GM12872 (cell line): ENCODE results near the gene EXOC7.

Source experiments
- CTCF ChIP-seq: IDR thresholded peaks from 3 replicates; pipeline ENCODE4 v1.5.1; 2011; ENCODE audit warnings: low read depth, mild to moderate bottlenecking, low read length, moderate library complexity; ENCODE audit not compliant: insufficient read depth

EXOC7 gene

DNA sequence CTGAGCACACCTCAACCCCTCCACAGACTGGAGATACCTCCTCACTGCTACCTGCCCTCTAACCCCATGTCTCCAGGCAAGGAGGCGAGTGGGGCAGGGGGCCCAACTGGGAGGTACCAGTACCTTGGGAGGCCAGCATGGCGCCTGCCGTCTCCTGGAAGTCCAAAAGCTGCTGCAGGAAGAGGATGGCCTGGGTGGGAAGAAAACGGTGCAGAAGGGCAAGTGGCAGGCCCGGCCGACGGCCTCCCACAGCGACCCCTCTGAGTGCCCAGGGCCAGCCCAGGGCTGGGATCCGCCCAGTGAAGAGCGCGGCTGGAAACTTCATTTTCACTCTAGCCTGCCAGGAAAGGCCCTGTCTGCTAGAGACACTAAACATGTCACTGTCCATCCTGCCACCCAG, 16.1 kb downstream of the EXOC7 start:
- TF ChIP-seq CTCF: no peak

- no peak for TF ChIP-seq CTCF
Observed at GRCh38 chr17:76086384-76086783, 17.2 kb downstream of the EXOC7 start.

DNA sequence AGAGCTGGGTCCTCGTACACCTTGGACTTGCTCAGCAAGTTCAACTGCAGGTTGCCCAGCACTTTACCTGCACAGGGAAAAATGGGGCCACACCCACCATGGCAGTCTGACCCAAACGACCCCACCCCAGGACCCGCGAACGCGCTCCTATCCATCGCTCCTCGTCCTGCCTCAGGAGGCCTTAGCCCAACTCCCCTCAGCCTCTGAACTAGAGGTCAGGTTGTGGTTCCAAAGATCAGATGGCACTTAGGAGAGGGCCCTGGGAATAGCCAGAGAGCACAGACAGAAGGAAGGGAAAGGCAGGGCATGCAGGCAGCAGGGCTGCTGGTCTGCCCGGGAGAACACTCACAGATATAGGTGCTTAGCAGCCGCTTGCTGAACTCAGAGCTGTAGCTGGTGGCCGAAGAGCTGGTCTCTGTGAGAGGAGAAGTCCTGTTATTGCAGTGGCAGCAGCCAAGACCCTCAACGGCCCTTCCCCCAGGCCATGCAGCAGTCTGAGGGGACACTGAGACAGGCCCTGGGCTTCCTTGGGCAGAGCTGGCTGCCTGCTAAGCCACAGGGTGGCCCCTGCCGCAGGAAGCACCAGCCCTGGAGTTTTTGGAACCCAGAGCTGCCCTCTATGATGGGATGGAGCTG, 17.7 kb downstream of the EXOC7 start:
- TF ChIP-seq CTCF: no peak

DNA sequence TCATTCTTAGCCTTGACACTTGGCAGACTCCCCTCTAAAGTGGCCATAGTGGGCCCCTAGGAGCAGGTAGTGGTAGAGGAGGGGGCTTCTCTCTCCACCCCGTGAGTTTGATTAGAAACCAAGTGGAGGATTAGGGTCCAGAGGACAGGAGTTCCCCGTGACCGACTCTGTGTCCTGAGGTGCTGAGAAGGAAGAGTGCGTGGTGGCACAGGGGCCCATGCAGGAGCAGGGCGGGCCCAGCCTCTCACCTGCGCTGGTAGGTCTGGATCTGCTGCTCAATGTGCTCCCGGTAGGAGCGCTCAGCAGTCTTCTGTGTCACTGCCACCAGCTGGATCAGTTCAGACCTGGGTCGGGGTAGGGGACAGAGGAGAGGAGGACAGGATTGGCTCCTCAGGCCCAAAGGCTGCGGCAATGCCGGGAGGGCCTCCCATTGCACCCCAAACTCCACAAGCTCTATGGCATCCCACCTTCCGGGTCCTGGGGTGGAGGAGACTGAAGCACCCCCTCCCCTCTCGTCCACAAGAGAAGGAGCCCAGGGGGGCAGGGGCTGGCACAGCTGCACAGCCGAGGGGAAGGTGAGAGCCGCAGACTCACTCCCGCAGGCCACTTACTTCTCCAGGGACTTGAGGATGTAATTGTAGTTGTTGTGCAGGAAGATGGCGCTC, 18.4 kb downstream of the EXOC7 start:
- no peak for TF ChIP-seq CTCF

- TF ChIP-seq CTCF: no peak
Observed at GRCh38 chr17:76083536-76084182, 19.9 kb downstream of the EXOC7 start.

- TF ChIP-seq CTCF: no peak
Observed at GRCh38 chr17:76082326-76083251, 21.0 kb downstream of the EXOC7 start.
